Activated T-cell treated with anti-CD3 and anti-CD28 coated beads, Interleukin-2, amount 50 U/mL, for 1 hour (primary cell): ENCODE results near the gene SLC22A14.
"Not testable (repeated sequence)": the region's sequence is repeated elsewhere in the genome, so short reads cannot be mapped to it uniquely, and the experiment has no call there.

Experiments used
- DNase-seq: peaks from one replicate; pipeline ENCODE4 v3.0.0-alpha.2; 2020

Gene SLC22A14

DNA sequence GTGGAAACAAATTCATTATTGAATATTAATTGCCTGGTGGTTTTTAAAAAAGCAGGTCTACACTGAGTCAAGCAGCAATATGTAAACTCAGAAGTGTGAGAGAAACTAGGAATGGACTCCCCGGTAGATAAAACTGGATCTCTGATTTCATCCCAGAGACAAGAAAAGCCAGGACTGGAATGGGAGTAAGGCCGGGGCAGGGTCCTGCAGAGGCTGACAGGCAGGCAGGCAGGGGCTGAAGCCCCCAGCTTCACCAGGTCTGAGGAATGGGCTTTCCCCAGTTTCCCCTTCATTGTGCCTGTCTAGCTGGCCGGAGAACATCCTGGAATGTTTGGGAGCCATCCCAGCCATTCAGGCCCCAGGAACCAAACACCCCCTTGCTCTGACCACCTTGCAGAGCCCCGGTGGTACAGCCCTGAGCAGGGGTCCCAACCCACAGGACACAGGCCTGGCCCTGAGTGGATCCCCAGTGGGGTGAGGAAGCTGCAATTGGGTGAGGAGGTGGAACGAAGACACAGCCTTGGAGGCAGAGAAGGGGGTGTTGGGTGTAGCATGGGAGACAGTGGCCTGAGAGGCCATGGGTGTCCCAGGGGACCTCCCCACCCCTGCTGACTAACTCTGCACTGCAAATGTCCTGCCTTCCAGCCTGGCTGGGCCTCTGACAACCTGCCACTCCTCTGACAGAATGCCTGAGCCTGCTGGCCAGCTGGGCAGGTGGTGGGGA is 32.8 kb downstream of the SLC22A14 start:
- no peak for DNase-seq

DNA sequence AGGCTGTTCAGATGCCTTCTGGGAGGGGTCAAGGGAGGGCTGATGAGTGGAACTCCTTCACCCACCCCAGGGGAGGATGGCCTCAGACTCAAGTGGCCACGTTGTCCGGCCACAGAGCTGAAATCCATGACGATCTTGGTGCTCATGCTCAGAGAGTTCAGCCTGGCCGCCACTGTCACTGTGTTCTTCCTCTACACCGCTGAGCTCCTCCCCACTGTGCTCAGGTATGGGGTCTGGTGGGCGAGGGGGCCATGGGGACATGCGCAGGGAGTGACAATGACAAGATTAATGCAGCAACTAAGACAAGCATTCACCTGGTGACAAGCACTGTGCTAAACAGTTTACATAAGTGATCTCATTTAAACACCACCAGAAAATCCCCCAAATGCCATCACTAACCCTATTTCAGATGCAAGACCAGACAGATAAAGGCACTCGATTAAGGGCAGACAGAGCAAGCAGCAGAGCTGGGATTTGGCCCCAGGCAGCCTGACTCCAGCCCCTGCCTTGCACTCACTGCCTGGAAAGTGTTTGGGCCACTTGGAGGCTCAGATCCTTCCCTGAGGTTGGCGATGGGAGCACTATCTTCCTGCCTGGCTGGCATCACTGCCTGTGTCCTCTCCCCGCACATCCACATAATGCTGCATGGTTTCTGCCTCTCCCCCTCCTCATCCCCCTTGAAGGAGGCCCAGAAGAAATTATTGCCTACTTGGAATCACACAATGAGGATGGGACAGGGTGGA is 33.6 kb downstream of the SLC22A14 start:
- DNase-seq = no peak

DNA sequence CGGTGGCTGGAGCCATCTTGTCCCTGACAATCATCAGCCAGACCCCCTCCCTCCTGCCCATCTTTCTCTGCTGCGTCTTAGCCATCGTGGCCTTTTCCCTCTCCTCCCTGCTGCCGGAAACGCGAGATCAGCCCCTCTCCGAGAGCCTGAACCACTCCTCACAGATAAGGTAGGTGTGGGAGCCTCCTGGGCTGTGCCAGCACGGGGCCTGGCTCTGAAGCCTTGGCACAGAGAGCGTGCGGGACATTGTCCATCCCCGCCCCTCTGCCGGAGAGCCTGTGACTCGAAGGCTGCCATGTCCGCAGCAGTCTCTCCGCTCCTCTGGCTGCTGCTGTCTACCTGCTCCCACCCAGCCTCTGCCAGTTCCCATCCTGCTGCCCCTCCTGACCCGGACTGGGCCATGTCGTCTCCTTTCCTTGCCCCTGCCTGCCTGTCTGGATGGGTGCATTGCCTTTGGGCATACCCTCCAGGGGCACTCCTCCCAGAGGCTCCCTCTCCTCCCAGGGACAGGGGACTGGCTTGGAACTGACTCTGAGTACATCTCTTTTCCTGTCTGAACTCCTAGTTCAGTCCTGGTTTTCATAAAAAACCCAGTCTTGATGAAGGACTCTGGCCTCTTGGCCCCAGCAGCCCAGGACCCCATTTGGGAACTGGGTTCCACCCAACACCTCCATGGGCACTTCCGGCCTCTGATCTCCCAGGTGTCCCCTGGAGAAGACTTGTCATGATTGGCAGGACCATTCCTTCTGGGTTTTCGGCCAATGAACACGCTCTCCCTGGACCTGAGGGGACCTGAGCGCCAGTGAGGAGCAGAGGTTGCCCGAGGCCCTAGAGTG is 34.5 kb downstream of the SLC22A14 start:
- DNase-seq = no peak

DNA sequence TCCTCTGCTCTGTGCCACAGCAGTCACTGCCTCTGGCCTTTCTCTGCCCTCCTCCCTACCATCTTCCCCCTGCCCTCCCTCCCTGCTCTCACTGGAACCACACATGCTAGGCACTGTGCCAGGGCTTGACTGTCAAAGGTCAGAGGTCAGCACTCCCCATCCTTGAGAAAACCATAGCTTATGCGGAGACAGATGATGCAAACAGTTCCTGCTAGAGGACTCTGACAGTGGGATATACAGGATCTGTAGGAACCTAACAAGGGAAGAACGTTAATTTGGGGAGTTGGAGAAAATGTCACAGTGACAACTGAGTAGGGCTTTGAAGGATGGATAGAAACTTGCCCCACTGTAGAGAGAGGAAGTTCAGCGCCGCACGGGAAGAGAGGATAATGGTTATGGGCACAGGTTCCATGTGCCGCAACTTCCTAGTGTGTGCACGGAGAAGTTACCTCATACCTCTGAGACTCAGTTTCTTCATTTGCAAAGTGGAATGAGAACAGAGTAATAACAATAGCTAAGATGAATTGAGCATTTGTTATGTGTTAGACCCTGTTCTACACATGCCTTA is 35.2 kb downstream of the SLC22A14 start:
- DNase-seq = no peak

DNA sequence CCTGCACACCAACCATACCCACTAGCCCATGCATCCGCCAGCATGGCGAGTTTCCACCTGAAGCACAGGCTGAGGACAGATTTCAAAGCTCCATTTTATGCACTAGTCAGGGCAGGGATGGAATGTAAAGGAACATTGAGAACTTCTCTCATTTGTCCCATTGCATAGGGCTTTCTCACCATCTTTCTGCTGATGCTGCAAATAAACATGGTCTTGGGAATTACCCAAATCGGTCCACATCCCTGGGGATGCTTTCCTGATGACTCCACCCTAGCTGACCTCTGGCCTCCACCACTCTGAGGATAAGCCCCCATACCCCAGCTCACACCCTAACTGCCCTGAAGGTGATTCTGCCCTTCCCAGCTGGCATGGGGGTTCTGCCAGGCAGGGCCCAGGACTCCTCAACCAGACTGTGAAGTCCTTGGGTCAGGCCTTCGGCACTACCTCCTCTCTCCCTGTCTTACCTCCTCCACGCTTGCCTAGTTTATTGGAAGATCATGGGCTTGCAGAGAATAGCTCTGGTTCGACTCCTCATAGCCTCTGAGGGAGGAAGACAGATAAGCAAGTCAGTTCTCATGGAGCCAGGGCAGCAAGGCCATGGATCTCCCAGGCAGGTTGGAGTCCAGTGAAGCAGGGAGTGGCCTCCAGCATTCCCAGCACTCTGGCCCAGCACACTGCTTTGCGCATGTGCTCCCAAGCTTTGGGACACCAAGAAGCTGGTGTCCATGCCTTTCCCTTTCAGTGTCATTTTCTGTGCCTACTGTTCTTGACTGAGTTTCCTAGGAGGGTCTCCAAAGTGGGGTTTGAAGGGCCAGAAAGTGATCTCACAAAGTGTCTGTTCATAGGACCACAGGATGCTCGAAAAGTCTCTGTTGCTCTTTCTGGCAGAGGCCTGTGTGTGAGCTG is 36.9 kb downstream of the SLC22A14 start:
- no peak for DNase-seq

DNA sequence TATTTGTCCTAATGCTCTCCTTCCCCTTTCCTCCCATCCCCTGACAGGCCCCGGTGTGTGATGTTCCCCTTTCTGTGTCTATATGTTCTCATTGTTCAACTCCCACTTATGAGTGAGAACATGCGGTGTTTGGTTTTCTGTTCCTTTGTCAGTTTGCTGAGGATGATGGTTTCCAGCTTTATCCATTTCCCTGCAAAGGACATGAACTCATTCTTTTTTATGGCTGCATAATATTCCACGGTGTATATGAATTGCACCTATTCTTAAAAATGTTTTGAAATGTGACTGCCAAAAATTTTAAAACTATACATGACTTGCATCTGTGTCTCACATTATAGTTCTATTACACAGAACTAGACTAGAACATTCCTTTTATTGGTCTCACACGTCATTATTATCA is 38.5 kb downstream of the SLC22A14 start:
- not testable (repeated sequence) for DNase-seq

DNA sequence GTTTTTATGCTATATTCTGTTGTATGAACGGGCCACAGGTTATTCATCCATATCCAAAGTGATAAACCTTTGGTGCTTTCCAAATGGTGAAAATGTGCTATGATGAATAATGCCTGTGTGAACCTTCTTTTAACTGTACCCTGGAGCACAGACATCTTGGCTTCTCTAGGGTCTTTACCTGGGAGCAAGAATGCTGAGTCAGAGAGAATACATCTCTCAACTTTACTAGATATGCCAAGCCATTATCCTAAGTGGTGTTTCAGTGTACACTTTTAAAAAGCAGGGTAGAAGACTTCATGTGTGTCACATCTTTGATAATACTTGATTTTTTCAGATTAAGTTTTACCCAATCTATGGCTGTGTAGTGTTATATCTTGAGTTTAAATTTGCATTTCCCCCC is 41.0 kb downstream of the SLC22A14 start:
- no peak for DNase-seq

DNA sequence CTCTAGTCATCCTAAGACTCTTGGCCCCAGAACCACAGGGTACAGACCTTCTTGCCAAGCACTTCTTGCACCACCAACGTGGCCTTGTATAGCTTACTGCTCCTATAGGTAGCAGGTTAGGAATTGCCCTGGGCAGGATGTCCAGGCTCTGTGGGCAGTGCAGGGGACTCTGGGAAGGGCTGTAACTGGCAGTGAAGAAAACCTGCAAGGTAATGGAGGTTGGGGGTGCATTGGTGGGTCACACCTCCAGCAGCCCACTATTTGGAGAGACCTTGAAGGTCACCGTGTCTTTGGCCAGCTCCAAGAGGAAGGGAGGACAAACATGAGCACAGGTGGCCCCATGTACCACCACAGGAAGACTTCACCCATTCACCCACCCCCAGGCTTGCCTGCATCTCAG is 43.2 kb downstream of the SLC22A14 start:
- no peak for DNase-seq

DNA sequence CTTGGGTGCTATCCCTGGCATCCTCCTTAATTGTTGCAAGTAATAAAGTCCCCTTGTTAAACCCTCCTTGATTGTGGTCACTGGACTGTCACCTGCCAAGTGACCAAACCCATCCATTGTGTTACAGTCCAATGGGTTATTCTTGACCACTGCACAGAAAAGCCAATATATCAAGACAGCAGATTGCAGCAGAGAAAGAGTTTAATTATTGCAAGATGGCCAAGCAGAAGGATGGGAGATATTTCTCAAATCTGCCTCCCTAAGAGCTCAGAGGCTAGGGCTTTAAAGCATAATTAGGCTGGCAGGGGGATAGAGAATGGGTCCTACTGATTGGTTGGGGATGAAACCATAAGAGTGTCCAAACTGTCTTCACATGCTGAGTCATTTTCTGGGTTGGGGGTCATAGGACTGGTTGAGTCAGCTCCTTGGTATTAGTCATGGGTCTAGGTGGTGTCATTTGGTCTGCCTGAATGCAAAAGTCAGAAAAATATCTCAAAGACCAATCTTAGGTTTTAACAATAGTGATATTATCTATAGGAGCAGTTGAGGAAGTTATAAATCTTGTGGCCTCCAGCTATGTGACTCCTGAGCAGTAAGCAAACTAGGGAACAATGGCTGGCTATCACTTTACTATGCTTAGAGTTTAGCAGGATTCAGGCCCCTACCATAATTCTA is 45.4 kb downstream of the SLC22A14 start:
- DNase-seq = no peak

DNA sequence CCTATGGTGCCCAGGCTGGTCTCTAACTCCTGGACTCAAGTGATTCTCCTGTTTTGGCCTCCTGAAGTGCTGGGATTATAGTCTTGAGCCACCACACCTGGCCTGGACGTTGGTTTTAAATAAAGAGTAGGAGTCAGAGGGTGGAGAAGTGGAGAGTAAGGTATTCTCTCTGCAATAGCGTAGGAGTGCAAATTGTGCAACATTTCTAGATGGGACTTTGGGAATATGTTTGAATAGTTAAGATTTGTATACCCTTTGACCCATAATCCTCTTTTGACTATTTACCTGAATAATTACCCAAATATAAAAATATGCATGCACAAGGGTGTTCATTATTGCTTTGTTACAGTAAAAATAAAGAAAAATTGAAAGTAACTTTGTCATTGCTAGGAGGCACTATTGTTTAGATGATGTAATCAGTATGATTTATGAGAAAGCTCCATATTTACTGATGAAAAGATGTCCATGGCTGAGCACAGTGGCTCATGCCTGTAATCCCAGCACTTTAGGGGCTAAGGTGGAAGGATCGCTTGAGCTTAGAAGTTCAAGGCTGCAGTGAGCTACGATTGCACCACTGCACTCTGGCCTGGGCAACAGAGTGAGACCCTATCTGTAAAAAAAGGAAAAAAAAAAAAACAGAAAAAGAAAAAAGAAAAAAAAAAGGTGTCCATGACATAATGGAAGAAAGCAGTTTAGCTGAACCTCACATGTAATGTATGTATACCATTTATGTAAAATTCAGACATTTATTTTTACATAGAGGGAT is 49.3 kb downstream of the SLC22A14 start:
- no peak for DNase-seq

DNA sequence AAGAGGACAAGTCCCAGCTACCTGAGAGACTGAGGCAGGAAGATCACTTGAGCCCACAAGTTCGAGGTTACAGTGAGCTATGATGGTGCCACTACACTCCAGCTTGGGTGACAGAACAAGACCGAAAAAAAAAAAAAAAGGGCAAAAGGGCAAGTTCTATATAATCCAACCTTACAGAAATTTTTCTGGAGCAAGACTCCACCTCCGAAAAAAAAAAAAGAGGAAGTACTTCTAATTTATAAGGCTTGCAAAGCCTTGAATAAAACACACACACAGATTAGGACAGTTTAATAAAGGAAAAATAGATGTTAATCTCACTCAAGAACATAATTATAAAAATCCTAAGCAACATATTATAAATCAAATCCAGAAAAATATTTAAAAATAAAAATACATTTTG is 50.1 kb downstream of the SLC22A14 start:
- DNase-seq = no peak

DNA sequence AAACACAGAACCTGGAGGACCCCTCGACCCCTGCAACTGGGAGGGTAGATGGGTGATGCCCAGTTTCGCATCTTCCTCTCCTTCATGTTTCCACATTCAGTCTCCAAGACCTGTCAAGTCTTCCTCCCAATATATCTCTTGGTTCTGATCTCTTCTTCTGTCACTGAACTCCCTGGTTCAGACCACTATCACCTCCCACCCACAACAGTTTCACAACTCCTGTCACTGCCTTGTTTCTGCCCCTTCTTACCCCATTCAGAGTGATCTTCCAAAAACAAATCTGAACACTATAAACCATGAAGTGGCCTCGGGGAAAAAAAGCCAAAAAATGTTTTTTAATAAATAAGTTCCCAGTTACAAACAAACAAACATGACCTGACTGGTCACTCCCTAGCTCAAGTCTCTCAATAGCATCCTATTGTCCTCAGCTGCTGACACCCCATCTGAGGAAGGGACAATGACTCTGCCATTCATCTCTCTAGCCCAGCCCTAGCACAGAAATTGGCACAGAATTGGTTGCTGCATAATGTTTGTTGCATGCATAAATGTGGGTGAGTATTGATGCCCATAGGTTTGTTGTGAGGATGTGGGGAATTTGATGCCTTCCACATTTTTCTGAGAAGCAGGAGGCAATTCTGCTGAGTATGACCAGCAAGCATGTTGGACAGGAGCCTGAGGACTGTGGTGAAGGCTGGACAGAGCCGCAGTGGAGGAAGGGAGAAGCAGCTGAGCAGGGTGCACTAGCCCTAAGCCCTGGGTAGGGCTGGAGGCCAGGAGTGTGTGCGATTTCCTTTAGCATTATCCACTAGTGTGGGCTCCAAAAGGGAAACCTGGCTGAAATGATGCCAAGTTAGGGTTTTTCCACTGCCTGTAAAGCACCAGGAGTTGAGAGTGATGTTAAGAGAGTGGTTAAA is 52.3 kb downstream of the SLC22A14 start:
- DNase-seq = no peak

DNA sequence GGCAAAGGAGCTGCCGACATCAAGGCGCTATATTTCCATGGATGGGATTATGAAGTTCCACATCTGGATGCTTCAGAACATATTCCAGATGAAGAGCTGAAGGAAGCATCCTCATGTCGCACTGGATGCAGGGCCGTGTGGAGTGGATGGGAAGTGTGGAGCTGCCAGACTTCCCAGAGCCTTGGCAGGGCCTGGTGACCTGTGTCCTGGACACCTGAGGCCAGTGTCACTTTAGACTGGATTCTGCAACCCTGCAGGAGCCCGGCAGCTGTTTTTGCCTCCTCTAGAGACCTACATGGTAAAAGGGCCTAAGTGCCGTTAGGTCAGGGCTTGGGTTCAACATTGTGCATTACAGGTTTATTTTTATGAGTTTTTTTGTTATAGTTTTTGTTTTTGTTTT is 53.2 kb downstream of the SLC22A14 start:
- no peak for DNase-seq

DNA sequence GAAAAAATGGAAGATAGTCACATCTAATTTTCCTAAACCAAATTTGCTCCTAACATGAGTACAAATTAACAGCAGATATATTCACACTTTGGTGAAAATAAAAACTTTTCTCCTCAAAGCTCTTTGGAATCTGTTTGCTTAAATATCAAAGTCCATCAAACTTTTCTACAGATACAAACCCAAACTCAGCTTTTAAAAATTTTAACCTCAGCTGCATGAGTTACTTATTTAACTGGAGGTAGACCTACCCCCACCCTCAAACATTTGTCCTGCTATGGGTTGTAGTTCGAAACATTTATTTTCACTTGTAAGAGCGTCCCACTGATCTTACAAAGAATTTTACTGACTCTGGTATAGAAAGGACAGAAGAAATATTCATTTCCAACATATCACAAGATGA is 55.6 kb downstream of the SLC22A14 start:
- DNase-seq = no peak

DNA sequence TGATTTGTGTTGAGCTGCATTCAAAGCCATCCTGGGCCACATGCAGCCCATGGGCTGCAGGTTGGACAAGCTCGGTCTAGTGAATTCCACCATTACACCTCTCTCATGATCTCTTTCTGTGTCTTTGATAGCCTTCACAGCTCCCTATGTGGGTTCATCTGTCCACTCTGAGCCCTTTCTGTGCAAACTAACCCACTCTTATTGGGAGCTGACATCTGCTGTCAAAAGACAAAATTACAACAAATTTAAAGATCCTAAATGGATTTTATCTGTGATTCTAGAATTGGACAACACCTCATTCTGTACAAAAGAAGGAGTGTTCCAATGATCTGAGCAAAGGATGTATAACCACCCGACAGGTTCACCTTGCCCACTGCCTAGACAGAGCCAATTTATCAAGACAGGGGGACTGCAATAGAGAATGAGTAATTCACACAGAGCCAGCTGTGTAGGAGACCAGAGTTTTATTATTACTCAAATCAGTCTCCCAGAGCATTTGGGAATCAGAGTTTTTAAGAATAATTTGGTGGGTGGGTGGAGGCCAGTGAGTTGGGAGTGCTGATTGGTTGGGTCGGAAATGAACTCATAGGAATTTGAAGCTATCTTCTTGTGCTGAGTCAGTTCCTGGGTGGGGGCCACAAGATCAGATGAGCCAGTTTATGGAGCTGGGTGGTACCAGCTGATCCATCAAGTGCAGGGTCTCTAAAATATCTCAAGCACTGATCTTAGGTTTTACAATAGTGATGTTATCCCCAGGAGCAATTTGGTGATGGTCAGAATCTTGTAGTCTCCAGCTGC is 61.9 kb downstream of the SLC22A14 start:
- no peak for DNase-seq

DNA sequence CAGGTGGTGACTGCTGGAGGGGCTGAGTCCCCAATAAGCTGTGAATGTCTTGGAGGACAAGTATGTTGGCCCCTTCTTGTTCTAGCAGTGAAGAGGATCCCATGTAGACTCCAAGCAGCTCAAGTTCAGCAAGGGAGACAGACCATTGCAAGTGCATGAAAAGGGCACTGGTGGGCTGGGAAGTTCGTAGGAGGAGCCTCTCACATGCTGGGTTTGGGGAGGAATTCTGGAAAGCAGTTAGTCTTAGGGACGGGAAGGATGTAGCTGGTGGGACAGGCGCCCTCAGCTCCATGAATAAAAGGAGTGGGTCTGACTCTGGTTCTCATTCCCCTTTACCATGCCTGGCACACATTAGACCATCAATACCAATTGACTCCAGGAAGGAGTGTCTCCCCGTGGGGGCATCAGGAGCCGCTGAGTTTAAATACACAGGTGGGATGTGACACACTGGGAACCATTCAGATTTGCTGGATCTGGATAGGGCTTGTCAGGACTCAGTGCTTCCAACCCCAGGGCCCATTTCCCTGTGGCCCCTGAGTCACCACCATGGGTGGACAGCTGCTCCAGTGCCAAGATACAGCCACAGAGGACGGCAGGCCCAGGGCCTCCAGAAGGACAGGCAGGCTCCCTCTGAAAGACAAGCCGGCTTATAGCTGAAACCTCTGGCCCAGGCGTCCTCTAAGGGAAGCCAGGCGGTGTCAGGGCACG is 63.9 kb downstream of the SLC22A14 start:
- no peak for DNase-seq

DNA sequence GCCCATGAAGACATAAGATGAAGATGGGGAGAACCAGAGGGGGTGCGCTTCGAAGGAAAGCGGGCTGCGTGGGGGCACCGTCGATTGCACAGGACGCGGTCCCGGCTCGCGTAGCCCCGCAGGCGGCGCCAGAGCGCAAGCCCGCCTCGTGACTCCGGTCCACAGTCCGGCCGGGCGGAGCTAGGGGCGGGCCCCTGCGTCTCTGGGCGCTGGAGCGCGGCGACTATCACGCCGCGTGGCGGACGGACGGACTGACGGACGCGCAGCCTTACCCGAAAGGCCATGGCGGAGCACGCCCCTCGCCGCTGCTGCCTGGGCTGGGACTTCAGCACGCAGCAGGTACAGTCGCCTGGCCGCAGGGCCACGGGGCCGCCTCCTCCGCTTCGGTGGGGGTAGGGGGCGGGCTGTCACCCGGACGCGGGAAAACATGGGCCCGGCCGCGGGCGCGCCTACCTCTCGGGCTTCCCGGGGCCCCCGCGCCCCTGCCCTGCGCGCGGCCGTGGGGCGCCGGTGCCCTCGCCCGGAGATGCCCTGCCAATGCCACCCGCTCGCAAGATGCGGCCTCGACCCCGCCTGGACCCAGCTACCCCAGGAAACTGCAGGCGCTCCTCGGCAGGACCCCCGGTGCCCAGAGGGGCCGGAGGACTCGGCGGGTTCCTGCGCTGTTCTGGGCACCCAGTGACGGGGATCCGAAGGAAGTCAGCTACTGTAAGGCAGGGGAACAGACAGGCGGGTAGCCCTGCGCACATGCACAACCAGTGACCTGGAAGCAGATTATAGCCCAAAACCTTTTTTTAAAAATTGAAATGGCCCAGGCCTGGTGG is 64.7 kb downstream of the SLC22A14 start, which contains the start of gene XYLB:
XYLB (plus strand) TSS at position 199 of the 824 bp plus-strand sequence; CDS start at position 283, 84 bp downstream.
- peak; percentile 77 for DNase-seq
